H1 (cell line): ENCODE data around the gene SIRT6. TPM values are rescaled to one million over a fixed set of nuclear protein-coding genes. Genes with fewer than 3 reads are reported as not detected.

ENCODE experiments used
- CTCF ChIA-PET: fragments of 300-600 bp; sonication (Branson Sonifier 250); formaldehyde crosslinking; loops from one replicate; lab custom pipeline; 2021; ENCODE audit not compliant: partially characterized antibody; lab: Charles Lee
- POLR2A ChIA-PET: fragments of 300-600 bp; sonication (Branson Sonifier 250); formaldehyde crosslinking; loops from one replicate; lab custom pipeline; 2021; ENCODE audit warnings: inconsistent platforms; ENCODE audit not compliant: partially characterized antibody; lab: Charles Lee
- DNase-seq, 2 experiments: peaks; one replicate each; pipeline versions ENCODE4 v3.0.0 to v3.0.0-alpha.2; 2010 to 2022; ENCODE audit warnings: low spot score in 2 of 2, low read depth in 1 of 2, mixed read lengths in 1 of 2
- FAIRE-seq: peaks from 2 replicates; lab custom pipeline; 2011; peaks lifted over from hg19 to GRCh38; lab: Jason Lieb, UNC
- H2AFZ ChIP-seq: 2 replicates; pipeline ENCODE4 v1.8.1; 2012; ENCODE audit warnings: low read length, inconsistent platforms
- H2AK5ac ChIP-seq: 2 replicates; pipeline ENCODE4 v1.6.1; 2013; ENCODE audit warnings: low read depth, low read length
- H2BK120ac ChIP-seq: replicated peaks from 2 replicates; pipeline ENCODE3; 2013; ENCODE audit warnings: low read depth, low read length, inconsistent platforms
- H2BK12ac ChIP-seq: 2 replicates; pipeline ENCODE4 v1.6.1; 2013; ENCODE audit warnings: low read depth, low read length
- H2BK15ac ChIP-seq: 2 replicates; pipeline ENCODE4 v1.6.1; 2013; ENCODE audit warnings: low read length
- H2BK20ac ChIP-seq: 2 replicates; pipeline ENCODE4 v1.6.1; 2013; ENCODE audit warnings: low read length
- H2BK5ac ChIP-seq: 2 replicates; pipeline ENCODE4 v1.6.1; 2013; ENCODE audit warnings: low read depth, low read length
- H3K14ac ChIP-seq: 2 replicates; pipeline ENCODE4 v1.6.1; 2013; ENCODE audit warnings: inconsistent platforms; ENCODE audit not compliant: insufficient read length
- H3K18ac ChIP-seq: 2 replicates; pipeline ENCODE4 v1.6.1; 2013; ENCODE audit warnings: low read length; ENCODE audit errors: extremely low read depth
- H3K23ac ChIP-seq: 2 replicates; pipeline ENCODE4 v1.6.1; 2013; ENCODE audit warnings: inconsistent platforms; ENCODE audit not compliant: insufficient read length
- H3K23me2 ChIP-seq: 2 replicates; pipeline ENCODE4 v1.6.1; 2013; ENCODE audit warnings: low read depth, low read length
- H3K27ac ChIP-seq: 2 replicates; pipeline ENCODE4 v1.6.1; 2011; ENCODE audit warnings: low read depth, low read length, inconsistent platforms
- H3K27me3 ChIP-seq, 4 experiments: replicated peaks in 1 of 4; 1 replicate in 1 of 4; 2 replicates in 3 of 4; pipeline versions ENCODE4 v1.6.1 to v1.8.1; 2011 to 2013; ENCODE audit warnings: low read length in 3 of 4, mild to moderate bottlenecking in 3 of 4, inconsistent platforms in 2 of 4, mixed read lengths in 2 of 4, moderate library complexity in 1 of 4; ENCODE audit not compliant: control insufficient read depth in 3 of 4, insufficient read depth in 3 of 4; ENCODE audit errors: extremely low read depth in 1 of 4
- H3K36me3 ChIP-seq, 4 experiments: 2 replicates each; pipeline versions ENCODE4 v1.6.1 to v1.8.1; 2011 to 2013; ENCODE audit warnings: mild to moderate bottlenecking in 4 of 4, low read length in 3 of 4, moderate library complexity in 2 of 4, control low read depth in 1 of 4, inconsistent platforms in 1 of 4; ENCODE audit not compliant: insufficient read depth in 4 of 4, control insufficient read depth in 2 of 4
- H3K4ac ChIP-seq: replicated peaks from 2 replicates; pipeline ENCODE3; 2013; ENCODE audit warnings: low read length, low read depth, mixed read lengths, inconsistent platforms; ENCODE audit not compliant: insufficient read length
- H3K4me1 ChIP-seq, 4 experiments: replicated peaks in 1 of 4; 1 replicate in 1 of 4; 2 replicates in 3 of 4; pipeline versions ENCODE4 v1.6.1 to v1.8.1; 2011 to 2013; ENCODE audit warnings: low read length in 3 of 4, inconsistent platforms in 2 of 4, mixed read lengths in 1 of 4; ENCODE audit not compliant: insufficient read depth in 4 of 4, control insufficient read depth in 3 of 4
- H3K4me2 ChIP-seq, 2 experiments: 2 replicates each; pipeline versions ENCODE4 v1.6.1 to v1.8.1; 2011 to 2013; ENCODE audit warnings: low read depth in 2 of 2, low read length in 2 of 2, control low read depth in 1 of 2, inconsistent platforms in 1 of 2, mild to moderate bottlenecking in 1 of 2; ENCODE audit not compliant: insufficient read depth in 1 of 2
- H3K4me3 ChIP-seq, 4 experiments: fragments of 200-600, 300-600 bp in 1 of 4; sonication (generic), shearing (Covaris generic), sonication (Bioruptor Twin) in 1 of 4; 2 replicates each; pipeline versions ENCODE4 v1.5.1 to v1.8.1; 2011 to 2016; ENCODE audit warnings: low read length in 4 of 4, low read depth in 3 of 4, control low read depth in 2 of 4, inconsistent platforms in 2 of 4, mild to moderate bottlenecking in 2 of 4, mixed read lengths in 1 of 4, moderate library complexity in 1 of 4; ENCODE audit not compliant: insufficient read depth in 2 of 4; ENCODE audit errors: extremely low read depth in 1 of 4
- H3K56ac ChIP-seq: replicated peaks from 2 replicates; pipeline ENCODE3; 2013; ENCODE audit warnings: low read depth, mild to moderate bottlenecking, mixed read lengths, low read length, inconsistent platforms; ENCODE audit not compliant: insufficient read length
- H3K79me1 ChIP-seq: 2 replicates; pipeline ENCODE4 v1.6.1; 2013; ENCODE audit warnings: low read depth, low read length, control low read depth
- H3K79me2 ChIP-seq, 2 experiments: 2 replicates each; pipeline versions ENCODE4 v1.6.1 to v1.8.1; 2012 to 2013; ENCODE audit warnings: low read length in 2 of 2, mild to moderate bottlenecking in 2 of 2, inconsistent platforms in 1 of 2; ENCODE audit not compliant: insufficient read depth in 2 of 2, control insufficient read depth in 1 of 2
- H3K9ac ChIP-seq, 4 experiments: replicated peaks in 1 of 4; 1 replicate in 1 of 4; 2 replicates in 3 of 4; pipeline versions ENCODE4 v1.6.1 to v1.8.1; 2011 to 2013; ENCODE audit warnings: low read depth in 3 of 4, low read length in 3 of 4, control low read depth in 2 of 4, mild to moderate bottlenecking in 2 of 4, moderate library complexity in 2 of 4, inconsistent platforms in 1 of 4; ENCODE audit errors: extremely low read depth in 1 of 4
- H3K9me3 ChIP-seq, 2 experiments: 2 replicates each; pipeline versions ENCODE4 v1.6.1 to v1.8.1; 2012 to 2013; ENCODE audit warnings: mild to moderate bottlenecking in 2 of 2, moderate library complexity in 2 of 2, control low read depth in 1 of 2, inconsistent platforms in 1 of 2, low read depth in 1 of 2, low read length in 1 of 2, mixed read lengths in 1 of 2; ENCODE audit not compliant: insufficient read depth in 2 of 2
- H4K20me1 ChIP-seq, 2 experiments: replicated peaks in 1 of 2; 2 replicates each; pipeline versions ENCODE3 to v1.8.1; 2011 to 2013; ENCODE audit warnings: inconsistent platforms in 2 of 2, low read length in 2 of 2, mild to moderate bottlenecking in 1 of 2; ENCODE audit not compliant: insufficient read depth in 2 of 2, control insufficient read depth in 1 of 2
- H4K5ac ChIP-seq: 2 replicates; pipeline ENCODE4 v1.6.1; 2013; ENCODE audit warnings: low read length, low read depth, mixed read lengths, inconsistent platforms; ENCODE audit not compliant: insufficient read length
- H4K8ac ChIP-seq: 2 replicates; pipeline ENCODE4 v1.8.0; 2013; ENCODE audit warnings: mild to moderate bottlenecking, moderate library complexity, low read length, inconsistent platforms; ENCODE audit not compliant: insufficient read depth; ENCODE audit errors: extremely low read depth
- H4K91ac ChIP-seq: replicated peaks from 2 replicates; pipeline ENCODE3; 2013; ENCODE audit warnings: low read length, mixed read lengths, inconsistent platforms; ENCODE audit not compliant: insufficient read length
- CTCF ChIP-seq, 3 experiments: IDR thresholded peaks; 1 replicate in 2 of 3; 2 replicates in 1 of 3; pipeline versions ENCODE4 v1.5.1 to v1.6.1; 2011; ENCODE audit warnings: low read length in 3 of 3, mild to moderate bottlenecking in 3 of 3, inconsistent platforms in 2 of 3, low read depth in 1 of 3, moderate library complexity in 1 of 3; ENCODE audit not compliant: insufficient read depth in 1 of 3; ENCODE audit errors: control extremely low read depth in 1 of 3
- MAFK ChIP-seq: IDR thresholded peaks from 2 replicates; pipeline ENCODE4 v1.6.1; 2012; ENCODE audit warnings: low read depth, mild to moderate bottlenecking, improper control_type of control experiment, low read length
- TBP ChIP-seq: IDR thresholded peaks from 2 replicates; pipeline ENCODE4 v1.6.1; 2011; ENCODE audit warnings: low read depth, low read length, improper control_type of control experiment
- USF2 ChIP-seq: IDR thresholded peaks from 2 replicates; pipeline ENCODE4 v1.6.1; 2011; ENCODE audit warnings: low read length, improper control_type of control experiment
- WGBS, 2 experiments: shearing (Covaris generic) in 1 of 2; methylation state at CpG; one replicate each; pipeline versions ENCODE4 v1.1.6 to v1.1.7; 2013 to 2015; ENCODE audit warnings: low lambda C conversion rate in 2 of 2, mixed read lengths in 2 of 2, inconsistent platforms in 1 of 2, low coverage in 1 of 2, missing lambda C conversion rate in 1 of 2; ENCODE audit not compliant: insufficient replicate concordance in 2 of 2, insufficient coverage in 1 of 2, insufficient read length in 1 of 2; ENCODE audit errors: extremely low coverage in 1 of 2, missing lambda C conversion rate in 1 of 2; 5-methylcytosine and 5-hydroxymethylcytosine counted together
- polyA plus RNA-seq, 7 experiments: library from polyadenylated mRNA; depleted of rRNA in 3 of 7; stranded (reverse) in 5 of 7; unstranded in 2 of 7; fragments of >200 nt in 5 of 7; fragments of 200-250 nt in 2 of 7; gene quantifications; 1 replicate in 5 of 7; 2 replicates in 1 of 7; 4 replicates in 1 of 7; pipeline versions ENCODE4 v1.2.1 to v1.2.3, GENCODE V29; 2011 to 2013; ENCODE audit warnings: missing spikeins in 2 of 7, mixed read lengths in 2 of 7
- total RNA-seq: library from RNA; stranded (reverse); fragmentation: NEBNext Ultra II Directional; extraction: Animal tissue kit (Norgen Biotek cat#: 25700); gene quantifications from 2 replicates; pipeline ENCODE4 v1.2.1, GENCODE V29; 2021
- TF ChIP-seq, protein P1 (sequence below): IDR thresholded peaks from 2 replicates; pipeline ENCODE4 v1.6.1; 2012; ENCODE audit warnings: inconsistent platforms

SIRT6 gene
- total and polyA plus RNA-seq, 2 of the 8 experiments (the other 6 are each of a cell fraction or from before 2014, with no cell fraction given): 25.2 to 27.0 TPM

DNA sequence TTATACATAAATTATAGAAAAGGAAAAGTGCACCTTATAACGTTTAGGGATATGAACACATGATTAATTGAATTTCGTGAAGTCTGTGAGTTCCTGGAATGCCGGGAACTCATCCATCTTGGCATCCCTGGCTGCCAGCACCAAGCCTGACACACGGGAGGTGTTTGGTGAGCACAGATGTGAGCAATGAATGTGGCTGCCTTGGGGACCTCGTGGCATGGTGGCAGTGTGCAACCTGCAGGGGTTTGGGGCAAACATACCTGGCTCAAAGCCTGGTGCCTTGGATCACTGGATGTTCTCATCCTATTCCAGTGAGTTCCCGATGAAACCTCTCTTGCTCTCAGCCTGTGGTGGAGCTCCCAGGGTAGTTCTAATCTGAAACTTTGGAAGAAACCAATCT, 48.0 kb downstream of the SIRT6 start:
- Histone ChIP-seq H3K9me3 (no peaks in the 10 kb centered on the region), H3K27ac (no peak overlapping the region), H3K56ac (no peak overlapping the region), H3K79me2 (no peaks in the 10 kb centered on the region), H3K4ac (no peak overlapping the region), H2AK5ac (no peak overlapping the region), H4K91ac (no peak overlapping the region), H2BK20ac (no peak overlapping the region), H3K4me2 (no peak overlapping the region), H2BK15ac (0 out of 2 replicates have a peak overlapping the region, but pooled peaks have one; percentile 81), H3K4me1 (no peaks in the 10 kb centered on the region), H3K18ac (no peak overlapping the region), H3K4me3 (no peak overlapping the region), H3K23me2 (no peaks in the 10 kb centered on the region), H3K79me1 (no peaks in the 10 kb centered on the region), H2BK120ac (no peak overlapping the region), H3K9ac (no peak overlapping the region), H3K23ac (no peak overlapping the region), H2BK5ac (no peak overlapping the region), H2AFZ (no peak overlapping the region), H3K14ac (no peak overlapping the region), H4K8ac (no peak overlapping the region), H3K27me3 (no peaks in the 10 kb centered on the region), H3K36me3 (no peaks in the 10 kb centered on the region), H4K5ac (no peak overlapping the region), H4K20me1 (no peaks in the 10 kb centered on the region), H2BK12ac (no peak overlapping the region)
- DNase-seq (no peak), FAIRE-seq (no peak)
- 76% methylated on average over 6 of the region's 6 CpGs; no CpG with 5 or more reads in 1 of the 2 experiments for WGBS, 2 experiments
- POLR2A ChIA-PET: no interaction called here
- CTCF ChIA-PET: interaction anchor here (0.9 to 1.5 kb wide), 5 partner anchors 9 to 66 kb away, joined by 3 to 4 read pairs (median 4); no protein-coding TSS in a partner anchor
- TF ChIP-seq MAFK (no peak), TBP (no peak), USF2 (no peak), CTCF (IDR thresholded peaks at IDR 0.05; ENCODE audit: control extremely low read depth in 1 of 3, insufficient read depth in 1 of 3, low read depth in 1 of 3, low read length in 3 of 3) (no peak)
- TF ChIP-seq, protein P1, sequence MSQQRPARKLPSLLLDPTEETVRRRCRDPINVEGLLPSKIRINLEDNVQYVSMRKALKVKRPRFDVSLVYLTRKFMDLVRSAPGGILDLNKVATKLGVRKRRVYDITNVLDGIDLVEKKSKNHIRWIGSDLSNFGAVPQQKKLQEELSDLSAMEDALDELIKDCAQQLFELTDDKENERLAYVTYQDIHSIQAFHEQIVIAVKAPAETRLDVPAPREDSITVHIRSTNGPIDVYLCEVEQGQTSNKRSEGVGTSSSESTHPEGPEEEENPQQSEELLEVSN: no peak
